TTC549 (cell line): Measurements from ENCODE around the gene SRPRB.

Experiments
- FAIRE-seq: peaks from 2 replicates; lab custom pipeline; 2012; peaks lifted over from hg19 to GRCh38; lab: Jason Lieb, UNC

The SRPRB gene

DNA sequence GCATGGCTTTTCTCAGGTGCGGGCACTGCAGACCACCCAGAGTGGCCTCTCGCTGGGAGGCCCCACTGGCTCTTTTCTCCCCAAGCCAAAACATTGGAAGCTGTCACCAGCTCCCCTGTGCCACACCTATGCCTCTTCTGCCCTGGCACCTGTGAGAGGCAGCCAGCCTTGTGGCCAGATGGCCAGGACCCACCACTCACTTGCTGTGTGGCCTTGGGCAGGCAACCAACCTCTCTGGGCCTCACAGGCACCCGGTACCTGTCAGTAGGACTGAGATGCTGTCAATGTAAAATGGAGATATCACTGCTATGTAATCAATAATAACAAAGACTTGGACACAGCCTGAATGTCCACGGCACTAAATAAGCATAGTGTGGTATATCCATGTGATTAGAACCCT is 36.5 kb downstream of the SRPRB start:
- FAIRE-seq, result no peak

DNA sequence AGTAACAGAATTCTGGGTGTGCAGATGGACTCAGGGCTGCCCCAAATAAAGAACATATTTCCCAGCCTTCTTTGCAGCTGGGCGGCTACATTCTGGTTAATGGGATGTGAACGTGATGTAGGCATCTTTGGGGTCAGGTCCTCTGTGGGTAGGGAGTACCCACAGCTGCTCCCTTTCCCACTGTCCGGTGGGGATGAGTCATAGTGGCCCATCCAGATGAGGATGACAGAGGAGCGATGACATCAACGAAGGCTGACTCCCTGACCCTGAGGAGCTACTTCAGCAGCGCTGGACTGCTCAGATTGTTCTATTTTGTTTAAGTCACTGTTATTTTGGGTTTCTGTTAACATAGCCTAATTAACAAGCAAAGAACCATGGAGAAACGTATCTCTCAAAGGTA is 38.0 kb downstream of the SRPRB start:
- FAIRE-seq, result no peak

DNA sequence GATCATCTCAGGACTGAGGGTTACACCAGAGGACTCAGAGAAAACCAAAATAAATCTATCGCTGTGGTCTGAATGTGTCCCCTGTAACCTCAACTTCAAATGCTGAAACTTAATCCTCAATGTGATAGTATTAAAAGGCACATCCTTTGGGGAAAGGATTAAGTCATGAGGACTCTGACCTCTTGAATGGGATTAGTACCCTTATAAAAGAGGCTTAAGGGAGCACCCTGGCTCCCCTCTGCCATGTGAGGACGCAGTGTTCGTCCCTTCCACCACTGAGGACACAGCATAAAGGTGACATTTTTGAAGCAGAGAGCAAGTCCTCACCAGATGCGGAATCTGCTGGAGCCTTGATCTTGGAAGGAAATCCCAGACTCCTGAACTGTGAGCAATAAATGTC is 39.5 kb downstream of the SRPRB start:
- FAIRE-seq, result no peak

DNA sequence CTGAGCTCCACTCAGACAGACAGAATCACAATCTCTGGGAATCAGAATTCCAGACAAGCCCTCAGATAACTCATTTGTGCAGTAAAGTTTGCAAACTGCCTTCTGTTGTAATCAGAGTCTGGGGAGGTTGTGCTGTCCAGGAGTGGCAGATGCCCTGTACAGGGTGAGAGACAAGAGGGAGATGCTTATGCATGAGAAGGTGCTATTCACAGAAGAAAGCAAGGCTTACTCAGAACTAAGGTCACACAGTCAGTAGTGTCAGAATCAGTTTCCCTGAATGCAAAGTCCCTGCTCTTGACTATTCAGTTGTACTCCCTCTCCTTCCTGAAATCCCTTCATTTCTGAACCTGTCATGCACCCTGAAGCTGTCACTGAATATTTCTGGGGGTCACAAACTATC is 43.7 kb downstream of the SRPRB start:
- no peak for FAIRE-seq

DNA sequence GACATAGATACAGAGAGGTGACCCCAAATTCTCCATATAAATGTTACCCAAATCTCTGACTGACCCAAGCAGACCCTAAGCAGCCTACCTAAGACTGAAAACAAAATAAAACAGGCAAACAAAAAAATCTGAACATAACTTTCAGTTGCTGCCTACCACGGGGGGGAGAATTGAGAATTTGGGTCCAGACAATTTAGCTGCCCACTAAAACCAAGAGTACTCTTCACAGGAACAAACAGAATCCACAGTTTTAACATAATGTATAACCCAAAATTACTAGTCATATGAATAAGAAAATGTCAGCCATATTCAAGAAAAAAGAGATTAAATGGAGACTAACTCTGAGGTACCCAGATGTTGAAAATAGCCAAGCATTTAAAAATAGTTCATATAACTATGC is 44.4 kb downstream of the SRPRB start:
- no peak for FAIRE-seq

DNA sequence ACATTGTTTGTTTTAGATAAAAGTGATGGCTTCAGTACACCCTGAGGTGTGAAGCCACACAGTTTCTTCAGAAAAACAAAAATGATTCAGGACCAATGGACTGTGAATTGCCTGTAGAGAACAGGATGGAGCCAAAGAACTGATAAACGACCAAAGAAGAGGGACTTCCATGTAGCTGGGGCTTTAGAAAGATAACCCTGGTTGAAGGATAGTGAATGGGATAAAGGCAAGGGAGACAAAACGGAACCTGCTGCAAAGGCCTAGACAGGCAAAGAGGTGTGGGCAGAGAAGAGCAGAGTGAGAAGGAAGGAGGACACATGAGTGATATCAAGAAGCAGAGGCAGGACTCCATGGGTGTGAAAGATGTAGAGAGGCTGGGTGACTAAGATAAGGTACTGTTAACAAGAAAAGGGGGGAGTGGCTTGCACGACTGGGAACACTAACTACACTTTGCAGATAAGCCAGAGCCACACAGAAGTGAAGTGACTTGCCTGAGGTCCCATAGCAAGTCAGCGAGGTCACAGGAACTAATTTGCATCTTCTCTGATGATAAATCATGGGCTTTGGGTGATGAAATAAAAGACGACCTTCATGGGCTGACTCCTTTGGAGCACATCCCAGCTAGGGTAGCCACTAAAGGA is 45.8 kb downstream of the SRPRB start:
- FAIRE-seq, result no peak

DNA sequence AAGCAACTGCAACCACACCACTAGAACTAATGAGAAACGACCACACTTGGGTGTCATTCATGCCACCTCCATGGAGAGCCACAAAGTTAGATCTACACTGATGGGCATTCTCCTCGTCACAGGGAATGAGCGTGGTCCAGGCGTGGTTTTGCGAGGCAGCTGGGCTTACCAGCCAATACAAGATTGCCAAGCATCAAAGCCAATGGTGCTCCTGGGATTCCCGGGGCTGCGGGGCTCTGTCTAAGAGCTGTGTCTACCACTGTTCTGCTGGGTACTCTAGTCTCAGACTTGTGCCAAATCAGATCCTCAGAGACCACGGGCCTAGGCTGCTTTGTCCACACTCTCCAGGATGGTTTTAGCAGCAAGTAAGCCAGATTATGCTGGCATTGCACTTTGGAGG is 46.3 kb downstream of the SRPRB start:
- no peak for FAIRE-seq

DNA sequence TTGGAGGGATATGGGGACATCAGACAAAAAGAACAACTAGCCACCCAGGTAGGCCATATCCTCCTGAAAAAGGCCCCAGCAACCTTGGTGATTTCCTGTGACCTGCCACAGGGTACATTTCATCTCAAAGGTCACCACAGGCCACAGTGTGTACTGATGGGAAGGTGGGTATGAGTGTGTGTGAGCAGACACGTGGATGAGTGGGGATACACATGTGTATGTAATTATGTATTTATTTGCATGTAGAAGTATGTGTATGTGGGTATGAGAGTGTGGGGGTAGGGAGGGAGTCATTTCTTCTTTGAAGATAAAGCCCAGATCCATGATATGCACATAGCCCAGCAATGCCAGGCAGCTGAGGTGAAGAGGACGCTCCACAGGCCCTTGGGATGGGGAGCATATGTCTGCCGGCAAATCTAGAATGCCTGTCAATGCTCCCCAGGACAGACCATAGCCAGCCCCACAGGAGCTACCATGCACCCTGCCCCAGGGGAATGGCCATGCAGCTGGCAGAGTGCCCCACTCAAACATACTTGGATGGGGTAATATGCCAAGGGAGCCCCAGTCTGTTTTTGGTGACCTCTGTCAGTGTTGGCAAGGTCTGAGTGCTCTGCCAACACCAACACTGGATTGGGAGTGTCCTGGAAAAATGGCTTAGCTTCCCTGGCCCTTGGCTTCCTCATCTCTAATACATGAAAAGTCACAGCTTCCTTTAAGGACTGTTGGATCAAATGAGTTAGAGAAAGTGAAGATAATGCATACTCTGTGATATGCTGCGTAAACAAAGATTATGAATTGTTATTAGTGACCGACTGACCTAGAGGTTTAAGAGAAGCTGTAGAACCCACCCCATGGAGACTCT is 47.7 kb downstream of the SRPRB start:
- FAIRE-seq, result no peak

DNA sequence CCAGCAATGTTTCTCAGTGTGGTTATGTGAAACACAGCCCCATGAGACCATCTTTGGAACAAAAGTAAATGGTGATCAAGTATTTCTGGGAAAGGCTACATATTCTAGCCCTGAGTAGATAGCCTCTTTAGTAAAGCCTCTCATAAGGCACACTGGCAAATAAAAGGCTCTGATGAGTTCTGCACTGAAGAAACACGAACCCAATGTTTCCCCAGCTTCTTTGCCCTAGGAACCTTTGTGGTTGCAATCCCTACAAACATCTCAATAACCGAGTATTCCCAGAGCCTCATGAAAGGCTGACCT is 48.3 kb downstream of the SRPRB start:
- FAIRE-seq, result no peak

DNA sequence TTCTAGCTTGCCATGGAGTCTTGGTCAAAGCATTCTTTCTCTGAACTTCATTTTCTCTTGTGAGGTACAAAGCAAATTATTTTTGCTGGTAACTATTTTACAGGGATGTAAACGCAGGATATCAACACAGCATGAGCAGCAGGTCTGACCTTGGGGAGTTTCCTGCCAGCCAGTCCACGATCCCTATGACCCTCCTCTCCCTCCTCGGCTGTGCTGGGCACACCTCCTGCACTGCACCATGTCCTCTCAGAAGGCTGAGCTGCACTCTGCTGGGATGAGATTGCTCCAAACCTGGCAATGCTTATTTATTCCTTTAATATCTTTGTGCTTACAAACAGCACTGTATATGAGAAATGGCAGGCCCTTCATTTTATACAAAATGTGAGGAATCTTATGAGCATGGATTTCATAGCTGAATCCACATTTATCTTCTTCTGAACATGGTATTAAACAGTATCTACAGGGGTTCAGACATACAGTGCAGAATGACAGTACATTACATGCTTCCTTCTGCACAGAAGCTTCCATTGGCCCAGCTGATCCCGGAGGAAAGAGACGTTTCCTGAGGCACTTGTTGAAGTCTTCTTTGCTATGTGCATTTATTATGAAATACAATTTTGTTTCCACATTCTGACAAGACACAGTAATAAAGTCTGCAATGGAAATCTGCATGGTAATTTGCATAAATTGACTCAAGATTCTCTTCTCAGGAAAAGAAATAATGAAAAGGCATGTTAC is 48.8 kb downstream of the SRPRB start:
- FAIRE-seq, result no peak

DNA sequence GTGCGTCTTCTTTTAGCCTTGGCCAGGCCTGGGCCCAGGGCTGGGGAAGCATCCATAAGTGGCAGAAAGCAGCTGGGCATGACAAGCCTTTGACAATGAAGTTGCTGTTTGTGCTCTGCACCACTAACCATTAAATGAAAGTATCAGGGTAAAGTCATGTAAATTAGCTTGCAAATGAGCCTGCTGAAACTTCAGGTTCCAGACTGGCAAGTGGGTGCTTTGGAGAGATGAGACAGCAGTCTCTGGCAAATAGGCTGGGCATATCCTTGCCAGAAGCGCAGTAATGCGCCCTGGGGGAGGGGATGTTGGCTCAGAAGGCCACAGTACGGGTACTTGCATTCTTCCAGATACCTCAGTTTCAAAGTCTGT is 49.4 kb downstream of the SRPRB start:
- FAIRE-seq, result no peak

DNA sequence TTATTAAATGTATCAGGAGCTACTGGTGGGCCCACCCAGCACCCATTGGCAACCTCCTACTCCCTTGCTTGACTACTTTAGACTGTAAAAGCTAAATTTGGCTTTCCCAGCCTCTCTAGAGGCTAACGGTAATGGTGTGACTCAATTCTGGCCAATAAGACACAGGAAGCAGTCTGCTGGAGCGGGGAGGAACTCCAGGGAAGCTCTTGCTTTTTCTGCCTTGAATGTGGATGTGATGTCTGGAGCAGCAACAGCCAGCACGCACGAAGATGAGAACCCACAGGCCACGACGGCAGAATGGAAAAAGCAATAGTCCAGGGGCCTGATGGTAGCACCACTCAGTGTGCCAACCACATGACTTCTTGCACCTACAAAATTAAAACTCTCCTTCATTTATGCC is 50.2 kb downstream of the SRPRB start:
- FAIRE-seq, result no peak

DNA sequence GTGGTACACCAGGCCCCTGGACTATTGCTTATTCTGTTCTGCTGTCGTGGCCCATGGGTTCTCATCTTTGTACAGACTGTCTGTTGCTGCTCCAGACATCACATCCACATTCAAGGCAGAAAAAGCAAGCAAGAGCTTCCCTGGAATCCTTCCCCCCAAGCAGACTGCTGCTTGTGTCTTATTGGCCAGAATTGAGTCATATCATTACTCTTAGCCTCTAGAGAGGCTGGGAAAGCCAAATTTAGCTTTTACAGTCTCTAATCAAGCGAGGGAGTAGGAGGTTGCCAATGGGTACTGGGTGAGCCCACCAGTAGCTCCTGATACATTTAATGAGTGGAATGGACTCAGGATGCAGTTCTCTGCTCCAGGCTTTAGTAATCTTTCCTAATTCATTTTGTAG is 50.7 kb downstream of the SRPRB start:
- FAIRE-seq, result no peak

DNA sequence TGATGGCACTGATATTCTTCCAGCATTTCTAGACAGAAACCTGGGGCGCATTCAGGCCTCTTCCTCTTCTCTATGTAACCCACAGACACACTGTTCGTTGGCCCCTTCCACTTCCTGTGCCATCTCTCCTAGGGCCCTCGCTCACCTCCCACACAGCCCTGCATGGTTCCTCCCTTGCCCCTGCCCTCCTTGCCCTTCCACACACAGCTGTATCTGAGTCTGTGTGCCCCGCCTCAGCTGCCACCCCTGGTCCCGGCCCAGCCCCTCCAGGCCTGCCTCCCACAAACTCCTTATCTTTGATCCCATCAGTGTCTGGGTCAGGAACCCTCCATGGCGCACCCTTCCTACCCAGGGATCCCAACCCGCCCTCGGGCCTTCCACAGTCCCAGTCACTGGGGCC is 52.2 kb downstream of the SRPRB start:
- no peak for FAIRE-seq

DNA sequence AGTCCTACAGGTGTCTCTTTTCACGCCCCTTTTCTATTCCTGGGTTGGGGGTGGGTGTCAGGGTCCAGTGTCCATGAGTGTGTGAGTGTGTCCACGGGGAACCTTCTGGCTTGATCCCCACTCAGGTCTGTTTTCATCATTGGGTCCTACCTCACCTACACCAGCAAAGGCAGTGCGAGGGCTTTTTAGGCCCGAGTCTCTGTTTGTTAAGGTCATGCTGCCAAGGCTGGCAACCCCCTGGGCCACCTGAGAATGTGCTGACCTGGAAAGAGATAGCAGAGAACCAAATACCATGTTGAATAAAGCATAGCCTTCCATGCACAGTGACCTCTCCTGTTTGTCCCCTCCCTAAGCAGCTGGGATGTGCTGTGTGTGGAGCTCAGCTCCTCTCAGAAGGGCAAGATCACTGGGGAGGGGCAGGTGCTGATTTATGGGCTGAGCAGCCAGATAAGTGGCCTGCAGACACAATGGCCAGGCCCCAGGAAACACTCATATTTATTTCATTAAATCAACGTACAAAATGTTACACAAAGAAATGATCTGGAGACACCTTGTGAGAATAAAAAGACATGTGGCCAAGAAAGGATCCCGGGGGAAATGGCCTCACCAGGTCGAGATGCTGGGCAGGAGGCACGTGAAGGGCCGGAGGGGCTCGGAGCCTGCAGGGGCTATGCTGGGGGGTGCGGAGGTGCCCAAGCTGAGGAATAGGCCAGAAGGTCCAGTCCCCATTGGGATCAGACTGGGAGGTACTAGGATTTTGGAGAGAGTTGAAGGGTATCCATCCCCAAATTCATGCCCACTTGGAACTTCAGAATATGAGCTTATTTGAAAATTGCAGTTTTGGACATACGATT is 54.0 kb downstream of the SRPRB start:
- no peak for FAIRE-seq

DNA sequence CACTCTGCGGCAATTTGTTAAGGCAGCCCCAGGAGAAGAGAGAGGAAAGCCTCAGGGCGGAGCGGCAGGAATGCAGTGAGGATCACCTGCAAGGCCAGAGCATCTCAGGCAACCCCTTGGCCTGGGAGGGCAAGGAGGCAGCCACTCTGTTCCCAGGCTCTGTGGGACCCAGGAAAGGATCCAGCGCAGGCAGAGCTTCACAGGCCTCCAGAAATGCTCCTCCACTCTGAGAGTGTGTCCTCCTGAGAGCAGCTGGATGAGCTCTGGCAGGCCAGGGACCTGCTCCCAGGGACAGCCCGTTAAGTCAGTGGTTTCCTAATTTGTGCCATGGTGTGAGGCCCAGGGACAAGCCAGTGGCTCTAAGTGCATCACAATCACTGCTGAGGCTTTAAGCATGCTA is 54.9 kb downstream of the SRPRB start:
- FAIRE-seq, result no peak

DNA sequence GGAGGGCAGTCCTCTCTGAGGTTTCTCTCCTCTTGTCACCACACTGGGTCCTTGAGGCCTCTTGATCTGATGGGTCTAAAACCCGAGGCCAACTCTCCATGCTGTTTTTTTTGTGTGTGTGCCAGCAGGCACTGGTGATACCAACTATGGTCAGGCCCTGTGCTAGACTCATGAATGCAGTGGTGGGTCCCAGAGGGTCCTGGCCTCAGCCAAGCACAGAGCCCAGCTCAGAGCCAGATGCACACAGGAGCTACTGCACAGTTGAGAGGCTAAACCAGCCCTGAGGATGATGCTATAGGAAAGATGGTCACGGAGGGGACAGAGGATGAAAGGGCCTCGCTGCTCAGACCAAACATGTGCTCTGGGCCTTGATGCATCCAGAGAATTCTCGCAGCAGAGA is 56.5 kb downstream of the SRPRB start:
- FAIRE-seq, result no peak

DNA sequence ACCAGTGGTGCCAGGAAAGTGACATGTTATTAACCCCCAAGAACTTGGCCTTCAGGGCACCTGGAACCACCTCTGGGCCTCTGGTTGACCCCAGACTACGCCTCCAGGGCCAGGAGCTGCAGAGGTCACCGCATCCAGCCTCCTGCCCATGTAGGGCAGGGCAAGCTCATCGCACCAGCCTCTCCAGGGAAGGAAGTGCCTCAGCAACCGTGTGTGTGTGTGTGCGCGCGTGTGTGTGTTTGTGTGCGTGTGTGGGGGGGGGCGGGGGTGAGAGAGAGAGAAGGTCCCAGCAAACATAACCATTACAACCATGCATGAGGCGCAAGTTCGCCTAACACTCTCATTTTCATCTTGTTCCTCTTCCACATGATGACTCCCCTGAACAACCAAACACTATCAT is 58.3 kb downstream of the SRPRB start:
- no peak for FAIRE-seq

DNA sequence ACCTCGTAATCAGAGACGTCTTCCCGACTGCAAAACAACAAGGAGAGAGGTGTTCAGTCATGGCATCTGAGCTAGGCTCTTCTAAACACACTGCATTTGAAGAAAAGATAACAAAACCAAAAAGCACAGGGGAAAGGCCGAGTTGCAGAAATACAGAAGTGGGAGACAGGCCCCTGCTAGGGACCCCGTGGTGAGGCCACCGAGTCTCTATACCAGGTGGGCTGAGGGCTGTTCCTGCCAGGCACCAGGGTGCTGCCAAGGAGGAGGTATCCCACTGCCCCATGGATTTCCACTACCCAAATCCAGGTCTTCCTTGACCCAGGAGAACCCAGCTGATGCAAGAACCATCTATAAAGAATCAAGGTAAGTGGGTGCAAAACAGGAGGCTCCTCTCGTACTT is 59.0 kb downstream of the SRPRB start:
- FAIRE-seq, result no peak

DNA sequence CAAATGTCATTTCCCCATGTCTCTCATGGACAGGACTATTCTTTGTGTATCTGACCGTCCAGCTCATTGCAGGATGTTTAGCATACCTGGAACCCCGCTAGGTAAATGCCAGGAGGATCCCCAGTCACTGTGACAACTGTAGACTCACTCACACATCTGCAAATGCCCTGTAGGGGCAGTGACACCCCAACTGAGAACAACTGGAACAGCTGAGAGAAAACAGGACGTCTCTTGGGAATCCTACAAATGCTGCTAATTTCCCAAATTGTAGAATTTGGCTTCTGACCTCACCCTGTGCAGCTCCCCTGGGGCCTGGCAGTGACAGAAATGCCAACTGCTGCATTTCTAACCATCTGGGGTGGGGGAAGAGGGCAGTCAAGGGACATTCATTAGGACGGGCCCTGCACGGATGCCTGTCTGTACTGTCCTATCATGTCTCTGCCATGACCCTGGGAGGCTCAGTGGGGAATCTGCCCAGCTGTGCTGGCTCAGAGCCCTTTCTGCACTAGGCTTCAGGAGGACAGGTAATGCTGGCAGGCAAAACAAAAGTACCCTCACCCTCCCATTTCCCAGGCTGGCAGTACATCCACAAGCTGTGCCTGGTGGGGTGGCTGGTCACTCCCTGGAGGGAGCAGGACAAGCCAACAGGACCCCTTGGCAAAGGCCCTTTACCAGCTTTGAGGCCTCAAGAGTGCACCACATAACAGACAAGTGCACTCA is 59.7 kb downstream of the SRPRB start:
- no peak for FAIRE-seq

DNA sequence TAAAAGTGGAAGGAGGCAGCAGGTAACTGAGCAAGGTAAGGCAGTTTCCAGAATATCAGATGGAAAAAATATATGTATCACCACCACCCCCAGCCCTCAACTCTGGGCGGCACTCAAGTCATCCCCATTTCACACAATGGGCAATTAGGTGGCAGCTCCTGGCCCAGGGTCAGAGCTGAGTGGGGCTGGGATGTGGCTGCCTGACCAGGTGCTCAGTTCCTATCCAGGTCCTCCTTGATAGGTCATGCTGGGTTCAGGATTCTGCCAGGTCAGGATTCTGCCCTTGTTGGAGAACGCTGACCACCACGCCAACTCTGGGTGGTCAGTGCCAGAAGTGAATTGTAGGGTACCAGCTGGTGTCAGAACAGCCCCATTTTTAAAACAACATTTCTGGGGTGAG is 60.5 kb downstream of the SRPRB start:
- FAIRE-seq, result no peak

DNA sequence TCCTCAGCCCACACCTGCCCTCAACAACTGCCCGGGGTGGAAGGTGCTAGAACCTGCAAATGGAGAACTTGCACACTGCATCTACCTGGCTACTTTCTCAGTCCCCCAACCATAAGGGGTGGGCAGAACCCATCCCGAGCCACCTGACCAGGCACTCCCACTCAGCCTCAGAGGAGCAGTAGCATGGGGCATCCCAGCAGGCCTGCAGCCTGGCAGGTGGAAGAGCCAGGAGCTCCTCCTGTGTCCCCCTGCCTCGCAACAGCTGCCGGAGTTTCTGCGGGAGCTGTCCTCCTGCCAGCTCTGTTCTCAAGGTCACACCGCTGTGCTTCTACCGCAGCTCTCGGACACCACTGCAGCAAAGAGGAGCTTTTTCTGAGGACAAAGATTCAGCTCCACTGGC is 62.6 kb downstream of the SRPRB start:
- FAIRE-seq, result no peak
